GM10266 (cell line): ENCODE data around the gene NUP188.
"Not testable (repeated sequence)": the region's sequence is repeated elsewhere in the genome, so short reads cannot be mapped to it uniquely, and the experiment has no call there.

Experiments used
- DNase-seq: peaks from one replicate; pipeline ENCODE4 v3.0.0; 2012; ENCODE audit errors: extremely low spot score
- CTCF ChIP-seq: IDR thresholded peaks from 2 replicates; pipeline ENCODE4 v1.5.1; 2012; ENCODE audit warnings: mild to moderate bottlenecking, low read depth; ENCODE audit not compliant: control insufficient read depth, insufficient read depth; ENCODE audit errors: missing control alignments

NUP188 gene

GRCh38 chr9:129027685-129028191 lies 80.2 kb downstream of the NUP188 start:
- peak; percentile 67 for DNase-seq
- no peak for TF ChIP-seq CTCF

GRCh38 chr9:129028192-129028966 lies 80.9 kb downstream of the NUP188 start, which contains the start of gene SH3GLB2:
TSS of gene SH3GLB2 (minus strand) at chr9:129028331. CDS start at chr9:129028154, 177 bp downstream.
- DNase-seq: peak; percentile 99
- peak; percentile 86 for TF ChIP-seq CTCF

DNA sequence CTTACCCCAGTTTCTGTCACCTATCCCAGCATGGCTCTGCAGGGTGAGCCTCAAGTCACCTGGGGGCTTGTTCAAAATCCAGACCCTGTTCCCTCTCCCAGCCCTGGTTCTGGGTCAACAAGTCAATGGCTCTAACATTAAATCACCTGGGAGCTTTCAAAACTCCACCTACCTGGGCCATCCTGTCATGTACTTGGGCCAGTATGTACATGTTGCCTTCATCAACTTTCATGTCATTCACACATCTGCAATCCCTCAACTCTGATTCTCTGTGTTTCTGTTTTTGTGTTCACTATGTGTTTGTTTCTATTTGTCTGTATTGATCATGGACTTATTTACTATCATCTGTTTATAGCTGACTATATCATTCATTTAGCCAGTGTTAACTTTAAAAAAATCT lies 82.7 kb downstream of the NUP188 start:
- DNase-seq: no peak
- no peak for TF ChIP-seq CTCF

GRCh38 chr9:129031514-129031913 lies 84.0 kb downstream of the NUP188 start:
- no peak for TF ChIP-seq CTCF
- no peak for DNase-seq

DNA sequence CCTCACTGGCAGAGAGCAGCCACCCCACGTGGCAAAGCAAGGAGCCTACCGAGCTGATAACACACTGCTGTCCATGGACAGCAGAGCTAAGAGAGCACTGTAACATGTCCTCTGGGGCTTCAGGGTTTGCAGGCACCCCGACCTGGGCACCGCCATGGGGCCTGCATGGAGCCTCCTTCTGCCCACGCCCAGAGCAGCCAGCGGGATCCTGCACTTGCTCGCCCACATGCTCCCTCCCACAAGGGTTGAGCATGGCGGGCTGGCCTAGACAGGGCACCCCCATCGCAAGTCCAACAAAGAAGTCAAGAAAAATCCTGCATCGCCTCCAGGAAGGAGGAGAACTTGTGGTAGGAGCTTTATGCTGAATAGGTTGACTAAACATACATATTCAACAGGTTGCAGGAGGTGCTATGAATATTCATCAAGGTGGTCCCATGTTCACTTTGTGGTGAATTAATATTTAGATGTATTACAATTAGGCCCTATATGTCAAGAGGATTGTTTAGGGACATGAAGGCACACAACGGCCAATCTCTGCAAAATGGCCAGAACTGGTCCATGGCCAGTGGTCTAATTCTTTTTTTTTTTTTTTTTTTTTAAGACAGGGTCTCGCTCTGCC lies 85.2 kb downstream of the NUP188 start:
- no peak for TF ChIP-seq CTCF
- DNase-seq: no peak

- TF ChIP-seq CTCF: no peak
- DNase-seq: no peak
Measured at GRCh38 chr9:129033216-129033615, 85.7 kb downstream of the NUP188 start.

DNA sequence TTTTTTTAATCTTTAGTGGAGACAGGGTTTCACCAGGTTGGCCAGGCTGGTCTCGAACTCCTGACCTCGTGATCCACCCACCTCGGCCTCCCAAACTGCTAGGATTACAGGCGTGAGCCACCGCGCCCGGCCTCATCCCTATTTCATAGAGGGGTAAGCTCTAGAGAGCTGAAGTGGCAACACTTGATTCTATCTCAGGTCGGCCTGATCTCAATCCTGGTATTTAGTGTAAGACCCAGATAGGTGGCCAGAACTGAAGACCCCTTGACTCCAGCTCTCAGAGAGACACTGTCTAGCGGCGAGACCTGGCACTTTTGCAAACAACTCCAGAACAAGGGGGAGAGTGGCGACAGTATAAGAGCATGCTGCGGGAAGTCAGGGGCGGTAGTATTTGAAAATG lies 88.3 kb downstream of the NUP188 start:
- DNase-seq: not testable (repeated sequence)
